GM12878 (cell line): ENCODE measurements around the gene HSF5. TPM values are rescaled to one million over a fixed set of nuclear protein-coding genes. Genes with fewer than 3 reads are reported as not detected.

ENCODE experiments used
- BACH1 ChIP-seq: fragments of 450-650 bp; IDR thresholded peaks from 2 replicates; pipeline ENCODE4 v1.6.1; 2017; ENCODE audit warnings: mild to moderate bottlenecking, borderline replicate concordance
- BHLHE40 ChIP-seq, 2 experiments: fragments of 450-650 bp in 1 of 2; IDR thresholded peaks; 2 replicates each; pipeline ENCODE4 v1.6.1; 2011 to 2017; ENCODE audit warnings: low read depth in 2 of 2, borderline replicate concordance in 1 of 2, improper control_type of control experiment in 1 of 2, low read length in 1 of 2, mild to moderate bottlenecking in 1 of 2
- BMI1 ChIP-seq: fragments of 450-650 bp; IDR thresholded peaks from 2 replicates; pipeline ENCODE4 v1.6.1; 2016; ENCODE audit warnings: mild to moderate bottlenecking, moderate library complexity, borderline replicate concordance
- BRCA1 ChIP-seq: IDR thresholded peaks from 2 replicates; pipeline ENCODE4 v1.6.1; 2011; ENCODE audit warnings: low read depth, low read length, improper control_type of control experiment
- CHD1 ChIP-seq: IDR thresholded peaks from 2 replicates; pipeline ENCODE4 v1.6.1; 2012; ENCODE audit warnings: low read depth, low read length, improper control_type of control experiment
- CHD4 ChIP-seq: fragments of 200-600 bp; sonication (generic); IDR thresholded peaks from 2 replicates; pipeline ENCODE4 v1.6.1; 2016; ENCODE audit warnings: mild to moderate bottlenecking
- ELK1 ChIP-seq: IDR thresholded peaks from 2 replicates; pipeline ENCODE4 v1.6.1; 2012; ENCODE audit warnings: low read depth, low read length, improper control_type of control experiment
- GABPA ChIP-seq: IDR thresholded peaks from 2 replicates; pipeline ENCODE4 v1.6.1; 2014; ENCODE audit warnings: antibody characterized with exemption, low read depth, mild to moderate bottlenecking, inconsistent platforms
- HDAC2 ChIP-seq: fragments of 200-600 bp; sonication (generic); IDR thresholded peaks from 2 replicates; pipeline ENCODE4 v1.6.1; 2017
- IRF5 ChIP-seq: fragments of 450-650 bp; IDR thresholded peaks from 2 replicates; pipeline ENCODE4 v1.6.1; 2017; ENCODE audit warnings: borderline replicate concordance
- MYC ChIP-seq: IDR thresholded peaks from 2 replicates; pipeline ENCODE4 v1.6.1; 2011; ENCODE audit warnings: mild to moderate bottlenecking, low read length, moderate library complexity, inconsistent platforms; ENCODE audit not compliant: insufficient read depth, insufficient replicate concordance, insufficient read length, severe bottlenecking
- PAX5 ChIP-seq: IDR thresholded peaks from 2 replicates; pipeline ENCODE4 v1.6.1; 2011; ENCODE audit warnings: low read depth, low read length, borderline replicate concordance
- POLR2A ChIP-seq: IDR thresholded peaks from 2 replicates; pipeline ENCODE4 v1.6.1; 2011; ENCODE audit warnings: low read depth, mild to moderate bottlenecking, low read length
- POU2F2 ChIP-seq: IDR thresholded peaks from 3 replicates; pipeline ENCODE4 v1.6.1; 2011; ENCODE audit warnings: low read depth, mild to moderate bottlenecking, low read length, borderline replicate concordance
- RUNX3 ChIP-seq: IDR thresholded peaks from 2 replicates; pipeline ENCODE4 v1.6.1; 2012; ENCODE audit warnings: low read length, inconsistent platforms
- SMAD5 ChIP-seq: IDR thresholded peaks from 2 replicates; pipeline ENCODE4 v1.6.1; 2016; ENCODE audit warnings: antibody characterized with exemption, low read depth
- SMC3 ChIP-seq: IDR thresholded peaks from 2 replicates; pipeline ENCODE4 v1.6.1; 2011; ENCODE audit warnings: low read length, improper control_type of control experiment, borderline replicate concordance
- WRNIP1 ChIP-seq: IDR thresholded peaks from 2 replicates; pipeline ENCODE4 v1.6.1; 2011; ENCODE audit warnings: low read depth, low read length, improper control_type of control experiment, borderline replicate concordance
- YY1 ChIP-seq: IDR thresholded peaks from 2 replicates; pipeline ENCODE4 v1.6.1; 2011; ENCODE audit warnings: low read depth, mild to moderate bottlenecking, low read length
- ZBED1 ChIP-seq: IDR thresholded peaks from 2 replicates; pipeline ENCODE4 v1.6.1; 2016; ENCODE audit warnings: borderline replicate concordance
- ZNF384 ChIP-seq: IDR thresholded peaks from 2 replicates; pipeline ENCODE4 v1.6.1; 2012; ENCODE audit warnings: low read depth, mild to moderate bottlenecking, low read length, improper control_type of control experiment, borderline replicate concordance
- ZSCAN29 ChIP-seq: fragments of 450-650 bp; IDR thresholded peaks from 2 replicates; pipeline ENCODE4 v1.6.1; 2017; ENCODE audit warnings: mild to moderate bottlenecking, moderate library complexity
- polyA plus RNA-seq, 11 experiments: library from polyadenylated mRNA; depleted of rRNA in 4 of 11; unstranded in 6 of 11; stranded (reverse) in 5 of 11; fragments of >200 nt; fragmentation: Nextera tagmentation in 4 of 11; fragmentation: Illumina TruSeq in 1 of 11; extraction: Ambion mirVana in 4 of 11; extraction: Trizol in 1 of 11; gene quantifications; 1 replicate in 1 of 11; 2 replicates in 10 of 11; pipeline versions ENCODE4 v1.2.1 to v1.2.3, GENCODE V29; 2011 to 2016; ENCODE audit warnings: inconsistent platforms in 2 of 11, missing spikeins in 2 of 11, low read depth in 1 of 11
- total RNA-seq, 4 experiments: library from RNA; depleted of rRNA in 3 of 4; stranded (reverse); fragments of >200 nt in 3 of 4; fragmentation: Illumina TruSeq in 1 of 4; extraction: Trizol in 1 of 4; gene quantifications; 2 replicates each; pipeline versions ENCODE4 v1.2.1 to v1.2.3, GENCODE V29; 2013 to 2021
- TF ChIP-seq, protein P1 (sequence below): IDR thresholded peaks from 2 replicates; pipeline ENCODE4 v1.6.1; 2011; ENCODE audit warnings: borderline replicate concordance, low read depth, mild to moderate bottlenecking, moderate library complexity, mixed read lengths, low read length; ENCODE audit not compliant: insufficient read depth; ENCODE audit errors: extremely low read length
- TF ChIP-seq, protein P2 (sequence below): IDR thresholded peaks from 2 replicates; pipeline ENCODE4 v1.6.1; 2011; ENCODE audit warnings: low read depth, low read length, improper control_type of control experiment, borderline replicate concordance
- TF ChIP-seq, protein P3 (sequence below): fragments of 450-650 bp; IDR thresholded peaks from 2 replicates; pipeline ENCODE4 v1.6.1; 2017; ENCODE audit warnings: mild to moderate bottlenecking
- TF ChIP-seq, protein P4 (sequence below): IDR thresholded peaks from 2 replicates; pipeline ENCODE4 v1.6.1; 2012; ENCODE audit warnings: low read depth, low read length, improper control_type of control experiment

HSF5 gene
- total and polyA plus RNA-seq, 10 of the 15 experiments (the other 5 are each of a cell fraction or from before 2014, with no cell fraction given), result 0.02 to 0.18 (median 0.06) TPM; not detected in 4

- TF ChIP-seq IRF5 (no peak), HDAC2 (no peak), SMC3 (no peak), YY1 (no peak), WRNIP1 (no peak), ZNF384 (no peak), BACH1 (peak; percentile 64; the same call in 1 of the 2 replicates), RUNX3 (peak; percentile 77), BHLHE40 (IDR thresholded peaks at IDR 0.05; ENCODE audit: borderline replicate concordance in 1 of 2, low read depth in 2 of 2, low read length in 1 of 2) (peak in 1 of 2 experiments; percentile 23; a peak in 2 of 4 replicates), POU2F2 (no peak), CHD4 (no peak), ELK1 (no peak), BMI1 (no peak), ZSCAN29 (no peak), POLR2A (0 out of 2 replicates have a peak, but pooled peaks have one; percentile 16), MYC (no peak), SMAD5 (0 out of 2 replicates have a peak, but pooled peaks have one; percentile 28), ZBED1 (no peak), GABPA (no peak), CHD1 (no peak), PAX5 (peak; percentile 10; the same call in 1 of the 2 replicates), BRCA1 (no peak)
- TF ChIP-seq, protein P1, sequence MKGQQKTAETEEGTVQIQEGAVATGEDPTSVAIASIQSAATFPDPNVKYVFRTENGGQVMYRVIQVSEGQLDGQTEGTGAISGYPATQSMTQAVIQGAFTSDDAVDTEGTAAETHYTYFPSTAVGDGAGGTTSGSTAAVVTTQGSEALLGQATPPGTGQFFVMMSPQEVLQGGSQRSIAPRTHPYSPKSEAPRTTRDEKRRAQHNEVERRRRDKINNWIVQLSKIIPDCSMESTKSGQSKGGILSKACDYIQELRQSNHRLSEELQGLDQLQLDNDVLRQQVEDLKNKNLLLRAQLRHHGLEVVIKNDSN, result no peak
- TF ChIP-seq, protein P2, sequence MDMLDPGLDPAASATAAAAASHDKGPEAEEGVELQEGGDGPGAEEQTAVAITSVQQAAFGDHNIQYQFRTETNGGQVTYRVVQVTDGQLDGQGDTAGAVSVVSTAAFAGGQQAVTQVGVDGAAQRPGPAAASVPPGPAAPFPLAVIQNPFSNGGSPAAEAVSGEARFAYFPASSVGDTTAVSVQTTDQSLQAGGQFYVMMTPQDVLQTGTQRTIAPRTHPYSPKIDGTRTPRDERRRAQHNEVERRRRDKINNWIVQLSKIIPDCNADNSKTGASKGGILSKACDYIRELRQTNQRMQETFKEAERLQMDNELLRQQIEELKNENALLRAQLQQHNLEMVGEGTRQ, result no peak
- TF ChIP-seq, protein P3, sequence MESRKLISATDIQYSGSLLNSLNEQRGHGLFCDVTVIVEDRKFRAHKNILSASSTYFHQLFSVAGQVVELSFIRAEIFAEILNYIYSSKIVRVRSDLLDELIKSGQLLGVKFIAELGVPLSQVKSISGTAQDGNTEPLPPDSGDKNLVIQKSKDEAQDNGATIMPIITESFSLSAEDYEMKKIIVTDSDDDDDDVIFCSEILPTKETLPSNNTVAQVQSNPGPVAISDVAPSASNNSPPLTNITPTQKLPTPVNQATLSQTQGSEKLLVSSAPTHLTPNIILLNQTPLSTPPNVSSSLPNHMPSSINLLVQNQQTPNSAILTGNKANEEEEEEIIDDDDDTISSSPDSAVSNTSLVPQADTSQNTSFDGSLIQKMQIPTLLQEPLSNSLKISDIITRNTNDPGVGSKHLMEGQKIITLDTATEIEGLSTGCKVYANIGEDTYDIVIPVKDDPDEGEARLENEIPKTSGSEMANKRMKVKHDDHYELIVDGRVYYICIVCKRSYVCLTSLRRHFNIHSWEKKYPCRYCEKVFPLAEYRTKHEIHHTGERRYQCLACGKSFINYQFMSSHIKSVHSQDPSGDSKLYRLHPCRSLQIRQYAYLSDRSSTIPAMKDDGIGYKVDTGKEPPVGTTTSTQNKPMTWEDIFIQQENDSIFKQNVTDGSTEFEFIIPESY, result no peak
- TF ChIP-seq, protein P4, sequence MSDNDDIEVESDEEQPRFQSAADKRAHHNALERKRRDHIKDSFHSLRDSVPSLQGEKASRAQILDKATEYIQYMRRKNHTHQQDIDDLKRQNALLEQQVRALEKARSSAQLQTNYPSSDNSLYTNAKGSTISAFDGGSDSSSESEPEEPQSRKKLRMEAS, result no peak
Measured at GRCh38 chr17:58513267-58513964, 25.2 kb upstream of the HSF5 start (continued).
